Embryonic facial prominence (tissue), 1 donor: ENCODE data around the gene KAZN.

Source experiments
- DNase-seq: peaks from one replicate; pipeline ENCODE4 v3.0.0-alpha.2; 2016; ENCODE audit errors: extremely low spot score

KAZN gene

GRCh38 chr1:15139654-15140350 lies 541.3 kb downstream of the KAZN start:
- no peak for DNase-seq

GRCh38 chr1:15141935-15142539 lies 543.6 kb downstream of the KAZN start:
- DNase-seq: no peak

- DNase-seq: no peak
Observed at GRCh38 chr1:15145327-15145726, 546.8 kb downstream of the KAZN start.

GRCh38 chr1:15146142-15146680 lies 547.7 kb downstream of the KAZN start:
- no peak for DNase-seq

- no peak for DNase-seq
Observed at GRCh38 chr1:15146971-15147376, 548.5 kb downstream of the KAZN start.

- no peak for DNase-seq
Observed at GRCh38 chr1:15148004-15148403, 549.5 kb downstream of the KAZN start.

GRCh38 chr1:15148475-15148874 lies 550.0 kb downstream of the KAZN start:
- no peak for DNase-seq

- no peak for DNase-seq
Observed at GRCh38 chr1:15148941-15149340, 550.5 kb downstream of the KAZN start.

GRCh38 chr1:15150376-15150775 lies 551.9 kb downstream of the KAZN start:
- no peak for DNase-seq

- no peak for DNase-seq
Observed at GRCh38 chr1:15151377-15151806, 552.9 kb downstream of the KAZN start.

GRCh38 chr1:15151871-15152270 lies 553.4 kb downstream of the KAZN start:
- DNase-seq: no peak

GRCh38 chr1:15152318-15153183 lies 554.1 kb downstream of the KAZN start:
- DNase-seq: peak; percentile 75

- peak; percentile 36 for DNase-seq
Observed at GRCh38 chr1:15153184-15153841, 554.8 kb downstream of the KAZN start, which contains the start of gene TMEM51. Gene TMEM51, plus strand, starts transcription at chr1:15153747. Its CDS starts 61,341 bp downstream, at chr1:15215088.

GRCh38 chr1:15153842-15154479 lies 555.5 kb downstream of the KAZN start:
- DNase-seq: no peak

GRCh38 chr1:15154480-15155036 lies 556.1 kb downstream of the KAZN start:
- DNase-seq: no peak

GRCh38 chr1:15155191-15155590 lies 556.7 kb downstream of the KAZN start:
- DNase-seq: no peak

GRCh38 chr1:15155888-15156741 lies 557.6 kb downstream of the KAZN start:
- DNase-seq: no peak

- DNase-seq: no peak
Observed at GRCh38 chr1:15156807-15157380, 558.4 kb downstream of the KAZN start.
